Sigmoid colon (tissue), 4 donors: Measurements from ENCODE around the gene OGFOD2.

Experiments
- CTCF ChIP-seq, 4 experiments: fragments of 450-650 bp in 3 of 4; fragments of 200-600 bp in 1 of 4; IDR thresholded peaks; one replicate each; pipeline ENCODE4 v1.5.1; 2016 to 2019; ENCODE audit warnings: antibody characterized with exemption in 4 of 4, mild to moderate bottlenecking in 3 of 4, moderate library complexity in 2 of 4
- POLR2AphosphoS5 ChIP-seq, 4 donors: sonication (generic); formaldehyde crosslinking; IDR thresholded peaks; one replicate each; pipeline ENCODE4 v1.6.1; 2017; ENCODE audit warnings: antibody characterized with exemption in 4 of 4

- TF ChIP-seq CTCF (IDR thresholded peaks at IDR 0.05) (no peak), POLR2AphosphoS5 (IDR thresholded peaks at IDR 0.05) (no peak)
These were observed 13.3 kb upstream of the OGFOD2 start for GRCh38 chr12:122961531-122962329.
